Kidney (tissue), 14 donors: ENCODE results near the gene STAG1. TPM values are rescaled to one million over a fixed set of nuclear protein-coding genes. Genes with fewer than 3 reads are reported as not detected.
"Not testable (repeated sequence)": the region's sequence is repeated elsewhere in the genome, so short reads cannot be mapped to it uniquely, and the experiment has no call there.

Experiments used
- DNase-seq, 5 donors: peaks; one replicate each; pipeline ENCODE4 v3.0.0-alpha.2; 2013 to 2020
- FAIRE-seq: peaks from 2 replicates; lab custom pipeline; 2012; peaks lifted over from hg19 to GRCh38; lab: Jason Lieb, UNC
- H3K27ac ChIP-seq, 2 donors: one replicate each; pipeline ENCODE4 v1.7.0; 2013; ENCODE audit warnings: low read depth in 2 of 2, low read length in 2 of 2, inconsistent platforms in 1 of 2
- H3K27me3 ChIP-seq: one replicate; pipeline ENCODE4 v1.7.1; 2013; ENCODE audit warnings: low read length, inconsistent platforms; ENCODE audit not compliant: control insufficient read depth, insufficient read depth
- H3K36me3 ChIP-seq, 3 donors: one replicate each; pipeline versions ENCODE4 v1.7.0 to v1.7.1; 2013; ENCODE audit warnings: low read length in 3 of 3, control low read depth in 1 of 3, inconsistent platforms in 1 of 3; ENCODE audit not compliant: insufficient read depth in 3 of 3, control insufficient read depth in 2 of 3
- H3K4me1 ChIP-seq, 3 donors: one replicate each; pipeline versions ENCODE4 v1.7.0 to v1.7.1; 2013; ENCODE audit warnings: low read length in 3 of 3, inconsistent platforms in 1 of 3, low read depth in 1 of 3; ENCODE audit not compliant: control insufficient read depth in 2 of 3, insufficient read depth in 2 of 3
- H3K4me3 ChIP-seq, 3 donors: one replicate each; pipeline versions ENCODE4 v1.7.0 to v1.8.1; 2013; ENCODE audit warnings: low read length in 3 of 3, control low read depth in 1 of 3, inconsistent platforms in 1 of 3
- H3K9ac ChIP-seq, 3 donors: one replicate each; pipeline versions ENCODE4 v1.7.0 to v1.7.1; 2013; ENCODE audit warnings: low read length in 3 of 3, control low read depth in 1 of 3, inconsistent platforms in 1 of 3
- H3K9me3 ChIP-seq, 3 donors: one replicate each; pipeline versions ENCODE4 v1.7.0 to v1.7.1; 2013; ENCODE audit warnings: low read length in 3 of 3, control low read depth in 1 of 3, inconsistent platforms in 1 of 3; ENCODE audit not compliant: control insufficient read depth in 2 of 3, insufficient read depth in 1 of 3
- CTCF ChIP-seq: IDR thresholded peaks from 3 replicates; pipeline ENCODE4 v1.5.1; 2012; ENCODE audit warnings: mild to moderate bottlenecking, moderate library complexity, borderline replicate concordance; ENCODE audit not compliant: insufficient read depth; ENCODE audit errors: extremely low read depth
- intact Hi-C: fragments of 100-400 bp; cut with DNase I; formaldehyde crosslinking; loops from one replicate; pipeline ENCODE4 v1.11.1; 2022
- polyA plus RNA-seq: library from polyadenylated mRNA; stranded (reverse); fragments of 350-450 nt; fragmentation: Illumina TruSeq; extraction: RNeasy Lipid Tissue Mini Kit (QIAGEN cat#74804); gene quantifications from one replicate; pipeline ENCODE4 v1.2.3, GENCODE V29; 2014; ENCODE audit warnings: low read depth, low replicate concordance; ENCODE audit not compliant: insufficient read depth
- total RNA-seq: library from RNA; stranded (reverse); fragmentation: NEBNext Ultra II Directional; extraction: Animal tissue kit (Norgen Biotek cat#: 25700); gene quantifications from one replicate; pipeline ENCODE4 v1.2.1, GENCODE V29; 2021
- donor health status: control.
- donor health status: control.
- donor health status: control.
- donor health status: control.
- donor health status: control.
- donor health status: DM: yes; HTN: yes; CAD: no.
- donor health status: Normal renal cell carcinoma (clear cell type).

Gene STAG1
- total and polyA plus RNA-seq, 2 donors from 2014 or later: 7.8 to 49.9 TPM

DNA sequence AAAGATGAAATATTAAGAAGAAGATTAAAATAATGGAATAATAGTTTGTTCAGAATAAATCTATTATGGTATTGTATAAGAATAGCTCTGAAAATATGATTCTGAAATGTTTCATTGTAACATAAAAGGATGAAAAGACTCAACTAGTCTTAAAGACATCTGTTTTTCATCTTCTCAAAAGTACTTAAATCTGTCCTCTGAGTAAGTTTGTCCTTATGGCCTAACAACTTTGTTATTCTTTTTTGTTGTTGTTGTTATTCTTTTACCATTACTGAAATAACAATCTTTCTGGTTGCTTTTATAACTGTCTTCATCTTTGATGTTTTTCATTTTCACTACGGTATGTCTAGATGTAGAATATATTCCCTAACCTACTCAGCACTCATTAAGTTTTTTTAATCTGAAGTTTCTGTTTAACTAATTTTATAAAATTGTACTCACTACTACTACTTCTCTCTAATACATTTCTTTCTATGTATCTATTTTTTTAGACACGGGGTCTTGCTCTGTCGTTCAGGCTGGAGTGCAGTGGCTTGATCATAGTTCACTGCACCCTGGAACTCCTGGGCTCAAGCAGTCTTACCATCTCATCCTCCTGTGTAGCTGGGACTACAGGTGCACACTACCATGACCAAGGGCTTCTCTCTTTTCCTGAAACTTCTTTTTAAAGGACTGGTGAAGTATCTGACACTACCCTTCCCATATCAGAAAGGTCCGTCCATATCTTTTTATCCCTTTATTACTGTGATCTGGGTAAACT lies 261.4 kb downstream of the STAG1 start:
- FAIRE-seq: no peak

GRCh38 chr3:136485777-136486176 lies 266.4 kb downstream of the STAG1 start:
- Histone ChIP-seq H3K4me3 (no peak overlapping the region), H3K9me3 (no peaks in the 10 kb centered on the region), H3K9ac (no peak overlapping the region), H3K27ac (no peak overlapping the region), H3K4me1 (no peaks in the 10 kb centered on the region), H3K27me3 (no peaks in the 10 kb centered on the region), H3K36me3 (peaks cover 0 to 5% (median 3%) of the 10 kb centered on the region in 3 donors)
- FAIRE-seq (no peak), DNase-seq (no peak)
- no peak for TF ChIP-seq CTCF
- intact Hi-C loops: no loop called here

More for the DNA sequence above, 261.4 kb downstream of the STAG1 start:
- Histone ChIP-seq H3K4me3 (no peak overlapping the region), H3K9me3 (no peaks in the 10 kb centered on the region), H3K36me3 (peaks cover 3 to 5% (median 3%) of the 10 kb centered on the region in 3 donors), H3K27me3 (no peaks in the 10 kb centered on the region), H3K4me1 (no peaks in the 10 kb centered on the region), H3K9ac (no peak overlapping the region), H3K27ac (no peak overlapping the region)
- no peak for DNase-seq
- TF ChIP-seq CTCF: no peak
- intact Hi-C loops: no loop called here

DNA sequence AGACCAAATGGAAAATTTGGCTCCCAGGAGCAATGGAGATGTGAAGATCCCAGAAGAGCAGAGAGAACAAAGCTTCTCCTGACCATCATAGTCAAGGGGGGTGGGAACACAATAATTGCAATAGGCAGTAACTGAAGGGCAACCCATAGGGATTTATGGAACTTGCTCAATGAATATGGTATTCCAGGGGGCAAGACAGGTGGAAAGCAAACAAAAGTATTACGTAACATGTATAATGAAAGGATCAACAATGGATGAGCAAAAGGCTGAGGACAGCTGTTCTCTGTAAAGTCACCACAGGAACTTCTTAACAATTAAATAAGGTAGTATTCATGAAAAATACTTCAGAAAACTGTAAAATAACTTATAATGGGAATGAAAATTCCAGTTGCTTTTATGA lies 275.9 kb downstream of the STAG1 start:
- H3K27me3 ChIP-seq: no peaks in the 10 kb centered on the region
- H3K36me3 ChIP-seq: peaks cover 2 to 9% (median 7%) of the 10 kb centered on the region in 3 donors
- no peaks in the 10 kb centered on the region for H3K9me3 ChIP-seq
- intact Hi-C loops: no loop called here
- no peak for DNase-seq
- TF ChIP-seq CTCF: no peak
- no peak for FAIRE-seq
- H3K9ac ChIP-seq: no peak overlapping the region
- H3K27ac ChIP-seq: no peak overlapping the region
- H3K4me3 ChIP-seq: no peak overlapping the region
- H3K4me1 ChIP-seq: no peaks in the 10 kb centered on the region

- H3K27ac ChIP-seq, FAIRE-seq, H3K9me3 ChIP-seq, H3K27me3 ChIP-seq, intact Hi-C loops, H3K4me3 ChIP-seq, DNase-seq, H3K4me1 ChIP-seq, H3K36me3 ChIP-seq, H3K9ac ChIP-seq: not testable (repeated sequence)
These were observed 277.3 kb downstream of the STAG1 start for GRCh38 chr3:136474876-136475275.
